HepG2 (cell line): ENCODE measurements around the gene CDC25C. TPM values are rescaled to one million over a fixed set of nuclear protein-coding genes. Genes with fewer than 3 reads are reported as not detected.

Experiments used
- ARNT2 ChIP-seq: sonication (generic); formaldehyde crosslinking; IDR thresholded peaks from 2 replicates; pipeline ENCODE4 v1.8.0; 2022; ENCODE audit warnings: mild to moderate bottlenecking, low read depth, missing genetic modification reagents, moderate library complexity
- CBX2 ChIP-seq, 2 experiments: fragments of 200-600 bp in 1 of 2; sonication (generic); formaldehyde crosslinking in 1 of 2; IDR thresholded peaks; 2 replicates each; pipeline versions ENCODE4 v1.7.0 to v1.8.1; 2018 to 2022; ENCODE audit warnings: low read depth in 2 of 2, low read length in 1 of 2, mild to moderate bottlenecking in 1 of 2, missing genetic modification reagents in 1 of 2
- CENPX ChIP-seq: sonication (generic); formaldehyde crosslinking; IDR thresholded peaks from 2 replicates; pipeline ENCODE4 v1.9.0; 2021; ENCODE audit warnings: mild to moderate bottlenecking, missing genetic modification reagents, moderate library complexity
- EP300 ChIP-seq, 3 experiments: sonication (generic) in 1 of 3; formaldehyde crosslinking in 1 of 3; IDR thresholded peaks; 2 replicates each; pipeline versions ENCODE4 v1.5.1 to v1.6.1; 2011 to 2020; ENCODE audit warnings: low read depth in 2 of 3, low read length in 2 of 3, borderline replicate concordance in 1 of 3, improper control_type of control experiment in 1 of 3, mild to moderate bottlenecking in 1 of 3, missing genetic modification reagents in 1 of 3, moderate library complexity in 1 of 3
- FOXJ3 ChIP-seq: sonication (generic); formaldehyde crosslinking; IDR thresholded peaks from 2 replicates; pipeline ENCODE4 v1.4.0; 2020; ENCODE audit warnings: missing genetic modification reagents, mild to moderate bottlenecking, borderline replicate concordance
- MAFG ChIP-seq: sonication (generic); formaldehyde crosslinking; IDR thresholded peaks from 2 replicates; pipeline ENCODE4 v1.5.1; 2020; ENCODE audit warnings: mild to moderate bottlenecking, missing genetic modification reagents
- MED1 ChIP-seq: sonication (generic); formaldehyde crosslinking; IDR thresholded peaks from 2 replicates; pipeline ENCODE4 v1.4.0; 2020; ENCODE audit warnings: missing genetic modification reagents
- NCOA1 ChIP-seq: sonication (generic); formaldehyde crosslinking; IDR thresholded peaks from 2 replicates; pipeline ENCODE4 v1.9.0; 2021; ENCODE audit warnings: missing genetic modification reagents
- NCOR1 ChIP-seq: fragments of 200-600 bp; sonication (generic); IDR thresholded peaks from 2 replicates; pipeline ENCODE4 v1.7.0; 2017; ENCODE audit warnings: antibody characterized with exemption, low read length, borderline replicate concordance
- NFE2 ChIP-seq: sonication (generic); formaldehyde crosslinking; IDR thresholded peaks from 2 replicates; pipeline ENCODE4 v1.4.0; 2020; ENCODE audit warnings: missing genetic modification reagents
- NFIC ChIP-seq: IDR thresholded peaks from 2 replicates; pipeline ENCODE4 v1.6.1; 2012; ENCODE audit warnings: mild to moderate bottlenecking, low read length, inconsistent platforms
- RFX3 ChIP-seq: IDR thresholded peaks from 2 replicates; pipeline ENCODE4 v1.6.1; 2016; ENCODE audit warnings: missing biosample characterization, missing genetic modification reagents
- SNAPC4 ChIP-seq: sonication (generic); formaldehyde crosslinking; IDR thresholded peaks from 2 replicates; pipeline ENCODE4 v1.4.0; 2020; ENCODE audit warnings: mild to moderate bottlenecking, missing genetic modification reagents
- SOX13 ChIP-seq, 3 experiments: fragments of 450-650 bp in 1 of 3; sonication (generic) in 1 of 3; formaldehyde crosslinking in 1 of 3; IDR thresholded peaks in 2 of 3; conservative IDR thresholded peaks in 1 of 3; 2 replicates each; pipeline versions ENCODE4 v1.5.0 to v1.6.1; 2016 to 2020; ENCODE audit warnings: antibody characterized with exemption in 1 of 3, mild to moderate bottlenecking in 1 of 3, missing compliant biosample characterization in 1 of 3, missing genetic modification reagents in 1 of 3, moderate library complexity in 1 of 3
- SOX6 ChIP-seq, 2 experiments: fragments of 450-650 bp in 1 of 2; sonication (generic) in 1 of 2; formaldehyde crosslinking in 1 of 2; IDR thresholded peaks; 2 replicates each; pipeline versions ENCODE4 v1.4.0 to v1.6.1; 2017 to 2020; ENCODE audit warnings: antibody characterized with exemption in 1 of 2, mild to moderate bottlenecking in 1 of 2, missing genetic modification reagents in 1 of 2
- ZFAT ChIP-seq: sonication (generic); formaldehyde crosslinking; conservative IDR thresholded peaks from 2 replicates; pipeline ENCODE4 v1.8.1; 2023; ENCODE audit warnings: missing genetic modification reagents, inconsistent platforms
- ZNF136 ChIP-seq: sonication (generic); formaldehyde crosslinking; IDR thresholded peaks from 2 replicates; pipeline ENCODE4 v1.8.1; 2022; ENCODE audit warnings: low read depth, mild to moderate bottlenecking, moderate library complexity, missing genetic modification reagents
- ZNF30 ChIP-seq: sonication (generic); formaldehyde crosslinking; IDR thresholded peaks from 2 replicates; pipeline ENCODE4 v1.5.0; 2020; ENCODE audit warnings: mild to moderate bottlenecking, missing genetic modification reagents
- ZNF317 ChIP-seq: sonication (generic); formaldehyde crosslinking; IDR thresholded peaks from 2 replicates; pipeline ENCODE4 v1.5.0; 2020; ENCODE audit warnings: mild to moderate bottlenecking, missing genetic modification reagents
- ZNF333 ChIP-seq: sonication (generic); formaldehyde crosslinking; IDR thresholded peaks from 2 replicates; pipeline ENCODE4 v1.4.0; 2020; ENCODE audit warnings: mild to moderate bottlenecking, missing genetic modification reagents, borderline replicate concordance
- ZNF710 ChIP-seq: sonication (generic); formaldehyde crosslinking; IDR thresholded peaks from 2 replicates; pipeline ENCODE4 v1.5.0; 2020; ENCODE audit warnings: mild to moderate bottlenecking, missing genetic modification reagents, borderline replicate concordance
- ZNF780A ChIP-seq: sonication (generic); formaldehyde crosslinking; IDR thresholded peaks from 2 replicates; pipeline ENCODE4 v1.8.0; 2022; ENCODE audit warnings: mild to moderate bottlenecking, missing genetic modification reagents, moderate library complexity
- ZNF790 ChIP-seq: sonication (generic); formaldehyde crosslinking; IDR thresholded peaks from 2 replicates; pipeline ENCODE4 v1.8.0; 2022; ENCODE audit warnings: missing genetic modification reagents, mild to moderate bottlenecking, borderline replicate concordance
- polyA plus RNA-seq, 8 experiments: library from polyadenylated mRNA; depleted of rRNA in 3 of 8; stranded (reverse) in 7 of 8; unstranded in 1 of 8; fragments of >200 nt; fragmentation: Illumina TruSeq in 4 of 8; extraction: Trizol in 4 of 8; gene quantifications; 2 replicates each; pipeline versions ENCODE4 v1.2.1 to v1.2.3, GENCODE V29; 2011 to 2016; ENCODE audit warnings: low read depth in 4 of 8, missing spikeins in 1 of 8, mixed read lengths in 1 of 8; ENCODE audit not compliant: insufficient read depth in 1 of 8
- total RNA-seq, 5 experiments: library from RNA; depleted of rRNA; stranded (reverse); fragments of >200 nt; fragmentation: Illumina TruSeq; extraction: Trizol; gene quantifications; 2 replicates each; pipeline ENCODE4 v1.2.3, GENCODE V29; 2016; ENCODE audit warnings: low read depth in 1 of 5

Gene CDC25C
- total and polyA plus RNA-seq, 2 of the 13 experiments (the other 11 are each of a cell fraction or from before 2014, with no cell fraction given), result 17.7 to 27.6 TPM

GRCh38 chr5:138271281-138271680, 60.3 kb downstream of the CDC25C start (continued):
- no peak for TF ChIP-seq SNAPC4
- TF ChIP-seq FOXJ3 (CRISPR knock-in tag), result no peak; the same call in 1 of the 2 replicates
- TF ChIP-seq SOX6 (IDR thresholded peaks at IDR 0.05), result no peak
- TF ChIP-seq SOX6 (CRISPR knock-in tag; IDR thresholded peaks at IDR 0.05), result peak; percentile 52; the same call in 1 of the 2 replicates
- no peak for TF ChIP-seq ZNF317 (CRISPR knock-in tag)
- no peak for TF ChIP-seq MAFG (CRISPR knock-in tag)
- TF ChIP-seq ZNF790, result no peak
- TF ChIP-seq ZNF30 (CRISPR knock-in tag), result no peak
- peak; percentile 55; the same call in 1 of the 2 replicates for TF ChIP-seq NCOR1
- no peak for TF ChIP-seq CBX2 (IDR thresholded peaks at IDR 0.05; ENCODE audit: low read depth, low read length)
- TF ChIP-seq CBX2 (CRISPR knock-in tag; IDR thresholded peaks at IDR 0.05; ENCODE audit: low read depth), result no peak
- TF ChIP-seq RFX3 (CRISPR knock-in tag), result no peak
- no peak for TF ChIP-seq ARNT2 (CRISPR knock-in tag)
- no peak for TF ChIP-seq CENPX (CRISPR knock-in tag)
- TF ChIP-seq EP300 (IDR thresholded peaks at IDR 0.05; ENCODE audit: low read depth in 2 of 2, low read length in 2 of 2), result 0 out of 4 replicates have a peak, but pooled peaks of 1 of the 2 experiments have one; percentile 13
- TF ChIP-seq EP300 (CRISPR knock-in tag; IDR thresholded peaks at IDR 0.05; ENCODE audit: borderline replicate concordance), result no peak
- no peak for TF ChIP-seq ZNF333 (CRISPR knock-in tag)
- TF ChIP-seq ZNF136 (CRISPR knock-in tag), result no peak
- TF ChIP-seq MED1 (CRISPR knock-in tag), result 0 out of 2 replicates have a peak, but pooled peaks have one; percentile 24
- no peak for TF ChIP-seq NFIC
- no peak for TF ChIP-seq SOX13 (IDR thresholded peaks at IDR 0.05)
- TF ChIP-seq SOX13 (CRISPR knock-in tag; conservative IDR thresholded peaks at IDR 0.05 in 1 of 2, IDR thresholded peaks at IDR 0.05 in 1 of 2), result 0 out of 4 replicates have a peak, but pooled peaks of 1 of the 2 experiments have one; percentile 10
- no peak for TF ChIP-seq NFE2 (CRISPR knock-in tag)
- TF ChIP-seq ZFAT (CRISPR knock-in tag), result no peak
- no peak for TF ChIP-seq ZNF780A
- TF ChIP-seq ZNF710, result peak; percentile 91
- TF ChIP-seq NCOA1 (CRISPR knock-in tag), result no peak
